ENCODE measurements around the gene ERG28. TPM values are rescaled to one million over a fixed set of nuclear protein-coding genes. Genes with fewer than 3 reads are reported as not detected.

Gene ERG28
- total and polyA plus RNA-seq, 10 of the 15 experiments (the other 5 are each of a cell fraction or from before 2014, with no cell fraction given), result 15.2 to 67.0 (median 48.1) TPM

DNA sequence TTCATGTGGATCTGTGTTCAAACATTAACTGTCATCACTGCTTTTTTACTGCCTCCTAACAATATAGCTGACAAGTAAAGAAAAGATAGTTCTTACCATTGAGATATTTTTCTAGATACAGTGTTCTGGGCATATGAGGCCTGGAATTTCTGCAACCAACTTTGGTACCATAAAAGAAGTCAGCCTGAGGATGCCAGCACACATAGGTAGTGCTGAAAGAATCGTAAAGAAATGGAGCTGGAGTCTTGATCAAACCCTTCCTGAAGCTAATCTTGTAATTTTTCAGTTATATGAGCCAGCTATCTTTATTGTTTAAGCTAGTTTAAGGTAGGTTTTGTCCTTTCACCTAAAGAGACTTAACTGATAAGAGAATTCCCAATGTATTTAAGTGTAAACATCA, 11.3 kb downstream of the ERG28 start (continued):
- TF ChIP-seq CBX3 (IDR thresholded peaks at IDR 0.05; ENCODE audit: borderline replicate concordance, low read depth) (no peak), EGR1 (IDR thresholded peaks at IDR 0.05; ENCODE audit: borderline replicate concordance in 1 of 2, low read depth in 2 of 2, low read length in 2 of 2) (no peak), BCL11A (IDR thresholded peaks at IDR 0.05; ENCODE audit: low read depth, low read length) (no peak), HDGF (IDR thresholded peaks at IDR 0.05) (no peak), NR2C1 (IDR thresholded peaks at IDR 0.05) (no peak)

DNA sequence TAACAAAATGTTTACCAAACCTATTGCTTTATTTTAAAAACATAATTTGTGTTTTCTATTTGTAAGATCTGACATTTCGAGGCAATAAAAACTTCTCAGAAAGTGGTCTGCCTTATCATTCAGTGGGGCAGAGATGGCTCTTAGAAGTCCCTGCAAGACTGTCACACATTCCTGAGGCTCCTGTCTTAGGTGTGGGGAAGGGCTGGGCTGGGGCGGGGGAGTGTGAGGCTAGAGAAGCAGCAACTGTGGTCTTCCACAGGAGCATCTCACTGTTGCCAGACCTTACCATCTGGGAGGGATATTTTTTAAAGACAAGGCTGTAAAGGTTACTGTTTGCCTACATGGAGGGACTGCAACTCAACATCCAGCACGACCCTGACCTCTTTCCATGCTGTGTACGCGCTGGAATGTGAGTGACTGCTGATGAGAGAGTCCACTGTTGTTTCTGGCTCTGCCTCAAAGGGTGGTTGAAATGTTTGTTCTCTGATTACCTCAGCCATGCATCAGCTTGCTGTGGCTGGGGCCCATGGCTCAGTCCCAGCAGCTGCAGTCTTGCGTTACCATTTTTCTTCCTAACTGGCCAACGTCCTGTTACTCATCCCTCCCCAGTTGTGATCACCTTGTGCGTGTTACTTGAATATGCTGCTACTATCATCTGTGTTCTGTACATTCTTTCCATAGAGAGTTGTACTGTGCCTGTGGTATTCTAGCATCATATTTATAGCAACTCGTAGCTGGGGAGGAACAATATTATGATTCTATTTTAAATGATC, 12.4 kb downstream of the ERG28 start:
- H3K27ac ChIP-seq (ENCODE audit: control insufficient read depth, insufficient read depth), result no peak overlapping the region
- DNase-seq (ENCODE audit: low read depth, low spot score) (no peak), FAIRE-seq (no peak), ATAC-seq (no peak)
- peaks cover 5 to 10% of the 10 kb centered on the region in 2 experiments for H3K36me3 ChIP-seq (ENCODE audit: control insufficient read depth in 2 of 2, insufficient read depth in 2 of 2, low read length in 1 of 2)
- WGBS (ENCODE audit: insufficient coverage, insufficient replicate concordance, low lambda C conversion rate, missing lambda C conversion rate), result 86% methylated on average over 9 of the region's 9 CpGs
- H3K27me3 ChIP-seq (replicated peaks in 1 of 2; ENCODE audit: control insufficient read depth in 2 of 2, insufficient read depth in 2 of 2, low read length in 1 of 2), result no peaks in the 10 kb centered on the region
- in situ Hi-C loops (cut with MboI) (no loop called here), intact Hi-C loops (cut with micrococcal nuclease; ENCODE audit: unreplicated experiment) (no loop called here)
- H3K4me3 ChIP-seq, result no peak overlapping the region
- H3K9me3 ChIP-seq (replicated peaks; ENCODE audit: control insufficient read depth, insufficient read depth, low read length), result no peaks in the 10 kb centered on the region
- TF ChIP-seq MYC (IDR thresholded peaks at IDR 0.05; ENCODE audit: insufficient read depth, insufficient read length, insufficient replicate concordance, low read length, severe bottlenecking) (no peak), YY1 (IDR thresholded peaks at IDR 0.05; ENCODE audit: low read depth, low read length) (no peak), ZNF274 (IDR thresholded peaks at IDR 0.05; ENCODE audit: insufficient read depth, insufficient read length) (no peak), PAX5 (IDR thresholded peaks at IDR 0.05; ENCODE audit: borderline replicate concordance, low read depth, low read length) (no peak), JUNB (IDR thresholded peaks at IDR 0.05) (no peak), FOXK2 (IDR thresholded peaks at IDR 0.05) (no peak), FOXM1 (IDR thresholded peaks at IDR 0.05; ENCODE audit: low read depth, low read length) (no peak)
- TF ChIP-seq, protein P1, sequence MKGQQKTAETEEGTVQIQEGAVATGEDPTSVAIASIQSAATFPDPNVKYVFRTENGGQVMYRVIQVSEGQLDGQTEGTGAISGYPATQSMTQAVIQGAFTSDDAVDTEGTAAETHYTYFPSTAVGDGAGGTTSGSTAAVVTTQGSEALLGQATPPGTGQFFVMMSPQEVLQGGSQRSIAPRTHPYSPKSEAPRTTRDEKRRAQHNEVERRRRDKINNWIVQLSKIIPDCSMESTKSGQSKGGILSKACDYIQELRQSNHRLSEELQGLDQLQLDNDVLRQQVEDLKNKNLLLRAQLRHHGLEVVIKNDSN (IDR thresholded peaks at IDR 0.05; ENCODE audit: borderline replicate concordance, extremely low read length, insufficient read depth, low read depth, low read length), result no peak
- TF ChIP-seq, protein P2, sequence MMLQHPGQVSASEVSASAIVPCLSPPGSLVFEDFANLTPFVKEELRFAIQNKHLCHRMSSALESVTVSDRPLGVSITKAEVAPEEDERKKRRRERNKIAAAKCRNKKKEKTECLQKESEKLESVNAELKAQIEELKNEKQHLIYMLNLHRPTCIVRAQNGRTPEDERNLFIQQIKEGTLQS (IDR thresholded peaks at IDR 0.05; ENCODE audit: borderline replicate concordance, extremely low read depth, low read depth, low read length), result no peak
- TF ChIP-seq, protein P3, sequence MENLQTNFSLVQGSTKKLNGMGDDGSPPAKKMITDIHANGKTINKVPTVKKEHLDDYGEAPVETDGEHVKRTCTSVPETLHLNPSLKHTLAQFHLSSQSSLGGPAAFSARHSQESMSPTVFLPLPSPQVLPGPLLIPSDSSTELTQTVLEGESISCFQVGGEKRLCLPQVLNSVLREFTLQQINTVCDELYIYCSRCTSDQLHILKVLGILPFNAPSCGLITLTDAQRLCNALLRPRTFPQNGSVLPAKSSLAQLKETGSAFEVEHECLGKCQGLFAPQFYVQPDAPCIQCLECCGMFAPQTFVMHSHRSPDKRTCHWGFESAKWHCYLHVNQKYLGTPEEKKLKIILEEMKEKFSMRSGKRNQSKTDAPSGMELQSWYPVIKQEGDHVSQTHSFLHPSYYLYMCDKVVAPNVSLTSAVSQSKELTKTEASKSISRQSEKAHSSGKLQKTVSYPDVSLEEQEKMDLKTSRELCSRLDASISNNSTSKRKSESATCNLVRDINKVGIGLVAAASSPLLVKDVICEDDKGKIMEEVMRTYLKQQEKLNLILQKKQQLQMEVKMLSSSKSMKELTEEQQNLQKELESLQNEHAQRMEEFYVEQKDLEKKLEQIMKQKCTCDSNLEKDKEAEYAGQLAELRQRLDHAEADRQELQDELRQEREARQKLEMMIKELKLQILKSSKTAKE (IDR thresholded peaks at IDR 0.05; ENCODE audit: low read depth, poor library complexity, severe bottlenecking), result no peak
- H3K4me1 ChIP-seq (ENCODE audit: control insufficient read depth, insufficient read depth, low read length), result no peaks in the 10 kb centered on the region
- POLR2A ChIA-PET, result no interaction called here
- no peaks in the 10 kb centered on the region for H3K79me2 ChIP-seq (ENCODE audit: control insufficient read depth, insufficient read depth, low read length)
- H3K4me2 ChIP-seq (ENCODE audit: control insufficient read depth, insufficient read depth), result no peak overlapping the region
- CTCF ChIA-PET, result interaction anchor here (0.9 to 1.5 kb wide), 2 partner anchors 22 to 24 kb away, joined by 3 to 5 read pairs; no protein-coding TSS in a partner anchor
- BruUV-seq (replicated peaks), result no TSS peak
- no peaks in the 10 kb centered on the region for H4K20me1 ChIP-seq (ENCODE audit: control insufficient read depth, insufficient read depth)
- no peak overlapping the region for H2AFZ ChIP-seq (ENCODE audit: control insufficient read depth, low read depth, low read length)
- H3K9ac ChIP-seq (ENCODE audit: control insufficient read depth, insufficient read depth, low read length), result no peak overlapping the region
- SMC1A ChIA-PET (ENCODE audit: uncharacterized antibody, unreplicated experiment), result interaction anchor here (0.7 to 11.2 kb wide), 3 partner anchors 11 to 72 kb away, joined by 3 to 375 read pairs (median 3); partner anchors contain the start of gene FLVCR2
- RAD21 ChIA-PET (ENCODE audit: unreplicated experiment), result interaction anchor here (13.7 kb wide), 1 partner anchor 70 kb away, joined by 320 read pairs; the partner anchor contains the start of gene FLVCR2

Measured in GM12878 (cell line).